K562 (cell line): Measurements from ENCODE around the gene RNF224. TPM values are rescaled to one million over a fixed set of nuclear protein-coding genes. Genes with fewer than 3 reads are reported as not detected.
A peak's percentile ranks its signal among the peaks of the same experiment; 100 is the strongest.

Experiments used
- ATAC-seq: fragments of 200-7000 bp; cut with Tn5 transposase; 3 replicates; pipeline ENCODE4 v1.9.1; 2020; ENCODE audit warnings: moderate library complexity
- BruUV-seq: library from RNA; stranded (reverse); fragments of 400-500 nt; replicated peaks from 2 replicates; lab custom pipeline; 2021; lab: Mats Ljungman, UMichigan
- CTCF ChIA-PET: fragments of 300-600 bp; formaldehyde crosslinking; extraction: SDS; loops from one replicate; lab custom pipeline; 2021; ENCODE audit warnings: low intra/inter-chr PET ratio; lab: Yijun Ruan, JAX
- POLR2A ChIA-PET: fragments of 300-600, 350-650 bp; sonication (Branson Sonifier 250); formaldehyde crosslinking; extraction: SDS; loops from one replicate; lab custom pipeline; 2021; ENCODE audit warnings: antibody characterized with exemption, inconsistent platforms; lab: Yijun Ruan, JAX
- DNase-seq, 4 experiments: peaks; one replicate each; pipeline versions ENCODE4 v3.0.0 to v3.0.0-alpha.2; 2011 to 2018; ENCODE audit warnings: low spot score in 3 of 4, mixed read lengths in 3 of 4; ENCODE audit errors: extremely low read depth in 1 of 4
- FAIRE-seq: peaks from 2 replicates; lab custom pipeline; 2011; peaks lifted over from hg19 to GRCh38; lab: Jason Lieb, UNC
- H2AFZ ChIP-seq: 2 replicates; pipeline ENCODE4 v1.6.0; 2011; ENCODE audit warnings: low read depth, low read length, control low read depth, inconsistent platforms
- H3K27ac ChIP-seq: fragments of 200-600 bp; 3 replicates; pipeline ENCODE4 v1.8.0; 2011; ENCODE audit warnings: low read depth, mild to moderate bottlenecking, control low read depth, inconsistent platforms, low read length, moderate library complexity, mixed read lengths; ENCODE audit errors: extremely low read depth
- H3K27me3 ChIP-seq, 2 experiments: fragments of 300-600 bp in 1 of 2; 2 replicates in 1 of 2; 3 replicates in 1 of 2; pipeline versions ENCODE4 v1.6.0 to v1.8.0; 2011; ENCODE audit warnings: inconsistent platforms in 2 of 2, low read length in 2 of 2, mild to moderate bottlenecking in 1 of 2, mixed read lengths in 1 of 2, moderate library complexity in 1 of 2; ENCODE audit not compliant: control insufficient read depth in 2 of 2, insufficient read depth in 2 of 2
- H3K36me3 ChIP-seq: fragments of 300-600 bp; 3 replicates; pipeline ENCODE4 v1.8.0; 2011; ENCODE audit warnings: mild to moderate bottlenecking, low read length, inconsistent platforms; ENCODE audit not compliant: control insufficient read depth, insufficient read depth
- H3K4me1 ChIP-seq, 2 experiments: fragments of 200-600 bp in 1 of 2; replicated peaks in 1 of 2; 2 replicates in 1 of 2; 3 replicates in 1 of 2; pipeline versions ENCODE4 v1.5.1 to v1.8.0; 2011; ENCODE audit warnings: inconsistent platforms in 2 of 2, low read length in 2 of 2, mild to moderate bottlenecking in 1 of 2, mixed read lengths in 1 of 2, moderate library complexity in 1 of 2; ENCODE audit not compliant: control insufficient read depth in 2 of 2, insufficient read depth in 2 of 2
- H3K4me2 ChIP-seq: 2 replicates; pipeline ENCODE4 v1.6.1; 2011; ENCODE audit warnings: low read length, control low read depth, inconsistent platforms, mixed read lengths; ENCODE audit not compliant: insufficient read depth
- H3K4me3 ChIP-seq: fragments of 200-600 bp; sonication (generic), shearing (Covaris generic); 2 replicates; pipeline ENCODE4 v1.5.1; 2016; ENCODE audit warnings: control low read depth, inconsistent platforms
- H3K79me2 ChIP-seq: fragments of 200-600 bp; 3 replicates; pipeline ENCODE4 v1.8.0; 2011; ENCODE audit warnings: low read length, inconsistent platforms; ENCODE audit not compliant: control insufficient read depth, insufficient read depth
- H3K9ac ChIP-seq, 2 experiments: 2 replicates each; pipeline versions ENCODE4 v1.6.0 to v1.6.1; 2011; ENCODE audit warnings: low read depth in 2 of 2, low read length in 2 of 2, control low read depth in 1 of 2, inconsistent platforms in 1 of 2, mild to moderate bottlenecking in 1 of 2, mixed read lengths in 1 of 2; ENCODE audit not compliant: insufficient read depth in 1 of 2
- H3K9me1 ChIP-seq: one replicate; pipeline ENCODE4 v1.6.0; 2011; ENCODE audit warnings: inconsistent platforms, mild to moderate bottlenecking, low read length, moderate library complexity; ENCODE audit not compliant: control insufficient read depth, insufficient read depth
- H3K9me3 ChIP-seq: replicated peaks from 2 replicates; pipeline ENCODE4 v1.5.1; 2011; ENCODE audit warnings: low read depth, low read length, inconsistent platforms; ENCODE audit not compliant: control insufficient read depth, insufficient read depth
- H4K20me1 ChIP-seq: replicated peaks from 2 replicates; pipeline ENCODE4 v1.6.1; 2011; ENCODE audit warnings: low read length, inconsistent platforms, mixed read lengths; ENCODE audit not compliant: control insufficient read depth, insufficient read depth
- HNRNPL ChIP-seq: fragments of 200-400 bp; formaldehyde crosslinking; IDR thresholded peaks from 2 replicates; pipeline ENCODE4 v1.6.1; 2017; ENCODE audit warnings: low read depth, mild to moderate bottlenecking, low read length
- RERE ChIP-seq: sonication (generic); formaldehyde crosslinking; IDR thresholded peaks from 2 replicates; pipeline ENCODE4 v1.8.0; 2023; ENCODE audit warnings: missing genetic modification reagents, mild to moderate bottlenecking, borderline replicate concordance
- SP2 ChIP-seq: IDR thresholded peaks from 2 replicates; pipeline ENCODE4 v1.6.1; 2011; ENCODE audit warnings: mild to moderate bottlenecking, low read depth, low read length, moderate library complexity; ENCODE audit not compliant: poor library complexity, severe bottlenecking; ENCODE audit errors: extremely low read depth
- ZBTB26 ChIP-seq: fragments of 450-650 bp; formaldehyde crosslinking; IDR thresholded peaks from 2 replicates; pipeline ENCODE4 v1.4.0; 2022; ENCODE audit warnings: missing genetic modification characterization
- ZBTB7A ChIP-seq: IDR thresholded peaks from 2 replicates; pipeline ENCODE4 v1.6.1; 2011; ENCODE audit warnings: low read depth, mild to moderate bottlenecking, low read length, moderate library complexity, borderline replicate concordance; ENCODE audit not compliant: control insufficient read depth
- WGBS: fragments of 100-300 bp; shearing (Covaris generic); methylation state at CpG from one replicate; pipeline ENCODE4 v1.1.6; 2016; ENCODE audit warnings: low coverage, mixed read lengths; ENCODE audit not compliant: insufficient coverage; ENCODE audit errors: missing lambda C conversion rate; 5-methylcytosine and 5-hydroxymethylcytosine counted together
- in situ Hi-C: fragments of 300-500 bp; cut with MboI; formaldehyde crosslinking; loops from 4 replicates; pipeline ENCODE4 v1.15.0; 2018; ENCODE audit warnings: inconsistent platforms, mixed read lengths
- intact Hi-C: fragments of 100-400 bp; cut with micrococcal nuclease; formaldehyde crosslinking; loops from 2 replicates; pipeline ENCODE4 v1.14.2; 2022
- polyA plus RNA-seq, 8 experiments: library from polyadenylated mRNA; depleted of rRNA in 4 of 8; stranded (reverse) in 5 of 8; unstranded in 3 of 8; fragments of >200 nt; fragmentation: Nextera tagmentation in 2 of 8; fragmentation: Illumina TruSeq in 1 of 8; extraction: Ambion mirVana in 2 of 8; extraction: Trizol in 1 of 8; gene quantifications; 2 replicates each; pipeline versions ENCODE4 v1.2.1 to v1.2.3, GENCODE V29; 2011 to 2014; ENCODE audit warnings: inconsistent platforms in 1 of 8, missing spikeins in 1 of 8
- total RNA-seq, 7 experiments: library from RNA; depleted of rRNA in 6 of 7; stranded (reverse); fragments of >200 nt in 6 of 7; fragmentation: Illumina TruSeq in 2 of 7; extraction: Trizol in 2 of 7; gene quantifications; 2 replicates each; pipeline versions ENCODE4 v1.2.1 to v1.2.3, GENCODE V29; 2011 to 2021; ENCODE audit warnings: low replicate concordance in 1 of 7
- TF ChIP-seq, protein P1 (sequence below), 3 experiments: fragments of 200-800 bp in 1 of 3; sonication (Bioruptor generic) in 1 of 3; sonication (generic) in 1 of 3; formaldehyde crosslinking in 1 of 3; IDR thresholded peaks; 2 replicates each; pipeline versions ENCODE4 v1.6.1 to v1.8.0; 2016 to 2022; ENCODE audit warnings: mild to moderate bottlenecking in 2 of 3, missing compliant biosample characterization in 2 of 3, missing genetic modification characterization in 2 of 3, missing genetic modification reagents in 1 of 3
- TF ChIP-seq, protein P2 (sequence below): fragments of 450-650 bp; formaldehyde crosslinking; conservative IDR thresholded peaks from 2 replicates; pipeline ENCODE4 v1.4.0; 2022; ENCODE audit warnings: mild to moderate bottlenecking, missing genetic modification characterization

Gene RNF224
- total and polyA plus RNA-seq, 9 of the 15 experiments (the other 6 are each of a cell fraction or from before 2014, with no cell fraction given): not detected

DNA sequence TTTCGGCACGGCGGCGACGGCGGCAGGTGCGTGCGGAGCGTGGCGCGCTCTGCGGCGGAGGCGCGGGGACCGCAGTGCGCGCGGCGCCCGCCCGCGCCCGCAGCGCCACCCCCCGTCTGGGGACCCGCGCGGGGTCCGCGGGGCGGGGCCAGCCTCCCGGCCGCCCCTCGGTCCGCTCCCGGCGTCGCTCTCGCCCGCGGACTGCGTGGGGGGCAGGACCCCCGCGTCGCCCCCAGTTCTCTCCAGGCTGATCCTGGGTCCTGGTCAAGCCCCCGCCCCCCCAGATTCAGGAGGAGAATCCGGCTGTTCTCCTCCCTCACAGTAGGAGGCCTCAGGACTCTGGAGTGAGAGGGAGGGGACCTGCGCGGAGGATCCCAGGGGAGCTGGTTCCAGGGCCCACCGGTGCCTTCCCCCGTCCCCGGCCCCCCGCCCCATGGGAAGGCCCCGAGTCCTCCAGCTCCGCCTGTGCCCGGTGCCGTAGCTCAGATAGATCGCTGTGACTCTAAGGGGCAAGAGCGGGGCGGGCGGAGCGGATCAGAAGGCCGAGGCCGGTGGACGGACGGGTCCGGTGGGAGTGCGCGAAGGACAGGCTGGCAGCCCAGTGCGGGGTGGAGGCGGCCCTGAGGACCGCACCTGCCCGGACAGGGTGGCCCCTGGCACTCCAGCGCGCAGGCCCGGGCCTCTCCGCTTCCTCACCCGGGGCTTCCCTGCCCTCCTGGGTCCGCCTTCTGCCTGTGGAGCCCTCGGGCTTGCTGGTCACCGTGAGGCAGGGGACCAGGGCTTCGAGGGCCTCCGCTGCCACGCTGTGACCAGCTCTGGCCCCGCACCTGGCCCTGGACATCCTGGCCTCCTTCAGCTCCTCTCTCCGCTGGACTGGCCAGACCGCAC, 4.9 kb upstream of the RNF224 start, which contains the start of gene RNF208:
TSS of gene RNF208 (minus strand) at position 51 of the 888 bp plus-strand sequence. CDS start 1,028 bp downstream, outside the sequence.
- Histone ChIP-seq H3K27me3 (no peaks in the 10 kb centered on the region), H3K4me1 (peaks cover 33 to 95% of the 10 kb centered on the region in 2 experiments), H2AFZ (peak within 1 kb of the TSS; percentile 70), H3K9me1 (no peaks in the 10 kb centered on the region), H3K4me3 (peak within 1 kb of the TSS; percentile 85), H4K20me1 (no peaks in the 10 kb centered on the region), H3K4me2 (peak within 1 kb of the TSS; percentile 74), H3K9ac (peak within 1 kb of the TSS; percentile 68 to 97), H3K27ac (peak within 1 kb of the TSS; percentile 83), H3K9me3 (no peaks in the 10 kb centered on the region), H3K79me2 (peaks cover 16% of the 10 kb centered on the region; the same call in 2 of the 3 replicates), H3K36me3 (peaks cover 11% of the 10 kb centered on the region; the same call in 1 of the 3 replicates)
- ATAC-seq (peak; percentile 0; the same call in 1 of the 3 replicates), FAIRE-seq (no peak), DNase-seq (no peak)
- ChIA-PET POLR2A (interaction anchor here (0.6 to 2.1 kb wide), 11 partner anchors 12 to 176 kb away, joined by 3 to 12 read pairs (median 5); partner anchors contain the start of genes SAPCD2, TPRN and TUBB4B), CTCF (no interaction called here)
- intact Hi-C loops (no loop called here), in situ Hi-C loops (no loop called here)
- BruUV-seq: no TSS peak
- 53% methylated on average over 10 of the region's 88 CpGs for WGBS
- TF ChIP-seq, protein P1, sequence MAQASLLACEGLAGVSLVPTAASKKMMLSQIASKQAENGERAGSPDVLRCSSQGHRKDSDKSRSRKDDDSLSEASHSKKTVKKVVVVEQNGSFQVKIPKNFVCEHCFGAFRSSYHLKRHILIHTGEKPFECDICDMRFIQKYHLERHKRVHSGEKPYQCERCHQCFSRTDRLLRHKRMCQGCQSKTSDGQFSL (CRISPR knock-in tag; IDR thresholded peaks at IDR 0.05): no peak
- TF ChIP-seq, protein P1 (tag; IDR thresholded peaks at IDR 0.05): no peak
- peak; percentile 76 for TF ChIP-seq HNRNPL
- no peak for TF ChIP-seq ZBTB26 (CRISPR knock-in tag)
- 0 out of 2 replicates have a peak, but pooled peaks have one; percentile 39 for TF ChIP-seq RERE (CRISPR knock-in tag)
- peak; percentile 58; the same call in 1 of the 2 replicates for TF ChIP-seq ZBTB7A
- TF ChIP-seq, protein P2, sequence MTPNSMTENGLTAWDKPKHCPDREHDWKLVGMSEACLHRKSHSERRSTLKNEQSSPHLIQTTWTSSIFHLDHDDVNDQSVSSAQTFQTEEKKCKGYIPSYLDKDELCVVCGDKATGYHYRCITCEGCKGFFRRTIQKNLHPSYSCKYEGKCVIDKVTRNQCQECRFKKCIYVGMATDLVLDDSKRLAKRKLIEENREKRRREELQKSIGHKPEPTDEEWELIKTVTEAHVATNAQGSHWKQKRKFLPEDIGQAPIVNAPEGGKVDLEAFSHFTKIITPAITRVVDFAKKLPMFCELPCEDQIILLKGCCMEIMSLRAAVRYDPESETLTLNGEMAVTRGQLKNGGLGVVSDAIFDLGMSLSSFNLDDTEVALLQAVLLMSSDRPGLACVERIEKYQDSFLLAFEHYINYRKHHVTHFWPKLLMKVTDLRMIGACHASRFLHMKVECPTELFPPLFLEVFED (CRISPR knock-in tag): no peak
- no peak for TF ChIP-seq SP2
